ENCODE data around the gene MESP1. TPM values are rescaled to one million over a fixed set of nuclear protein-coding genes. Genes with fewer than 3 reads are reported as not detected.

MESP1 gene
- total and polyA plus RNA-seq, 2 of the 13 experiments (the other 11 are each of a cell fraction or from before 2014, with no cell fraction given), result not detected

GRCh38 chr15:89776274-89777072 lies 25.4 kb upstream of the MESP1 start, which contains the start of gene MESP2 (continued):
- TF ChIP-seq FUBP1 (CRISPR knock-in tag; IDR thresholded peaks at IDR 0.05; ENCODE audit: borderline replicate concordance) (no peak), ZHX1 (CRISPR knock-in tag; IDR thresholded peaks at IDR 0.05; ENCODE audit: low read depth) (no peak), SMYD3 (CRISPR knock-in tag; IDR thresholded peaks at IDR 0.05) (no peak), SMARCC2 (IDR thresholded peaks at IDR 0.05) (no peak), ZNF552 (CRISPR knock-in tag; IDR thresholded peaks at IDR 0.05; ENCODE audit: borderline replicate concordance) (no peak), HDAC6 (IDR thresholded peaks at IDR 0.05; ENCODE audit: low read depth, low read length) (no peak), IRX3 (CRISPR knock-in tag; IDR thresholded peaks at IDR 0.05; ENCODE audit: borderline replicate concordance, low read depth) (peak; percentile 63; the same call in 1 of the 2 replicates), ATF7 (IDR thresholded peaks at IDR 0.05) (no peak), ATF7 (CRISPR knock-in tag; IDR thresholded peaks at IDR 0.05) (no peak), SIX4 (CRISPR knock-in tag; IDR thresholded peaks at IDR 0.05) (no peak), ZNF460 (CRISPR knock-in tag; IDR thresholded peaks at IDR 0.05; ENCODE audit: borderline replicate concordance) (no peak), POGZ (CRISPR knock-in tag; IDR thresholded peaks at IDR 0.05) (peak; percentile 71), TEAD2 (CRISPR knock-in tag; IDR thresholded peaks at IDR 0.05) (no peak), NFE2L1 (CRISPR knock-in tag; IDR thresholded peaks at IDR 0.05; ENCODE audit: borderline replicate concordance) (no peak), IKZF4 (CRISPR knock-in tag; IDR thresholded peaks at IDR 0.05; ENCODE audit: borderline replicate concordance, low read depth, not compliant biosample characterization) (peak; percentile 96), HNRNPLL (IDR thresholded peaks at IDR 0.05; ENCODE audit: low read depth, low read length, poor library complexity, severe bottlenecking) (peak; percentile 89), DMAP1 (CRISPR knock-in tag; IDR thresholded peaks at IDR 0.05) (0 out of 2 replicates have a peak, but pooled peaks have one; percentile 22), ARID5B (CRISPR knock-in tag; IDR thresholded peaks at IDR 0.05) (peak; percentile 23; the same call in 1 of the 2 replicates), ELF4 (CRISPR knock-in tag; IDR thresholded peaks at IDR 0.05; ENCODE audit: borderline replicate concordance) (no peak), CERS6 (CRISPR knock-in tag; IDR thresholded peaks at IDR 0.05) (peak; percentile 19; the same call in 1 of the 2 replicates)

Data from HepG2 (cell line).